Measurements from ENCODE around the gene SMARCD1. TPM values are rescaled to one million over a fixed set of nuclear protein-coding genes. Genes with fewer than 3 reads are reported as not detected.

Gene SMARCD1
- polyA plus RNA-seq, 10 donors, result 39.8 to 72.4 (median 55.1) TPM

DNA sequence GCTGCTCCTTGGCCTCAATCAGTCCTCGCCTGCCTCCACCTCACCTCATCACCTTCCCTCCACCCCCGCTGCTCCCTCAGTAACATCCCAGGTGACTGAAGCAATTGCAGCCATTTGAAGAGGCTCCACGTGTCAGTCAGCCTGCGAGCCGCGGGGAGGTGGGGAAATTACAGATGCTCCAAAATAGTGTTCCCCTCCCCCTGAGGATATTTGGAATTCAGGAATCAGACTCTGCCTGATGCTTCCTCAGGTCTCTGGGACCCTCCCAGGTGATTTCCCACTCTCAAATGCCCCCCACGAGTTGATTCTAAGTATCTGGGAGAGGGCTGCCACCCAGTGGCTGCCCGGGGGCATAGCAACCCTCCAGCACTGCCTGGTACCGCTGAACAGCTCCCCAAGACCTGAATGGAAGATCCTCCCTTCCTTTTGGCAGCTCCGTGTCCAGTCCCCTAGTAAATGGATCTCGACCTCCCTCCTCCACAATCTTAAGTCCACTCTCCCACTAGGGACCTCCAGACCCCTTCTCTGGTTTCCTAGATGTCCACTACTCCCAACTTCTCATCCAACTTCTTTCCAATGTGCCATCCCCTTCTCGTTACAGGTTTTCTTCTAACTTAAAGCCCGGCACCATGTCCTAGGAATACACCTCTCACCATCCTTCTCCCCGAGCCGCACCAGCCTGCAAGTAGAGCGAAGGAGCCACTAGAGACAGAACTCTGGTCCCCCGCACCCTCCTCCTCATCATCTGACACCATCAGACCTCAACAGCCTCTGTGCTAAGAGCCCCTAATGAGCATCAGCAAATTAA, 29.1 kb upstream of the SMARCD1 start:
- peak in 1 of 3 donors; percentile 75 for DNase-seq

DNA sequence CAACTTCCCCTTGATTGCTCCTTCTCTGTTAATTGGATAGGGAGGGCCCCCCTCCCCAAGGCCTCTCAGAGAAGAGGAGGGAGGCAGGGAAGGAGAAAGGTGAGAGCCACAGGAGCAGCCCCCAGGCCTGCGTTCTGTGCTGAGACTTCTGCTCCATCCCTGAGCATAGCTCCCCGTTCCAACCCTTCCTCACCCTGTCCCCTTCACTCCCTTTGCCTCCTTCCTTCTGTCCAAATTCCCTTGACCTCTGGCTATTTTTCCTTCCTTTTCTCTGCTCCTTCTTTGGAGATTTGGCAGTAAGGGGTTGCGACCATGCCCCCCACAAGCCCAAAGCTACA, 28.5 kb upstream of the SMARCD1 start:
- DNase-seq, result no peak

DNA sequence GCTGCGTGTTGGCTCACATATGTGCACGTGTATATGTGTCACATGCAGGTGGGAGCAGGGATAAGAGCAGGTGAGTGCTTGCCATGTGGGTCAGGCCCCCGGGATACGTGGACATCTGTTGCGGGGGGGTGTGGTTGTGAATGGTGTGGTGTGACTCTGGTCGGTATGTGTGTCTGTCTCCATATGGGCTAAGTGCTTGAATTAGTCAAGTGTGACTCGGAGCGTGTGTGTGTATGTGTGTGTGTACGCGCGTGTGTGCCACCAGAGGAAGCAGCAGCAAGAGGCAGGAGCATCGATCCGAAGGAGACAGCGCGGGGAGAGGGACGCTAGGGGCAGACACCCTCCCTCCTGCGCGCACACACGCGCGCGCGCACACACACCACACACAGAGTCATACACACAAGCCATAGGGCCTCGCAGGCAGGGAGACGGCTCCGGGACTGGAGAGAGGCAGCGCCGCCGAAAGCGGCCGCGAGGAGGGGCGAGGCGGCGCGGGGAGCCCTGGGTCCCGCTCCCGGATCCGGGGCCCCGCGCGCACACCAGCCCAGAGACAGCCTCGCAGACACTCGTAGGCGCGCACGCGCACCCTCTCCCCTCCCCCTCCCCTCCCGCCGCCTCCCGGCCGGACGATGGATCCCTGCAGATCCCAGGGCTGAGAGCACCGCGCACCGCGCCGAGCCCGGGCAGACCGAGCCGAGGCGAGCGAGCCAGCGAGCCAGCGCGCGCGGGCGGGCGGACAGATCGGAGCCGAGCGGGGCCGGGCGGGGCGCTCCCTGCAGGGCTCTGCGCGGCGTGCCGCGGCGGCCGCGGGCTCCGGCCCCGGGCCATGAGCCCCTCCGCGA, 27.9 kb upstream of the SMARCD1 start, which contains the start of gene ASIC1:
ASIC1 (plus strand) TSS at position 597 of the 842 bp plus-strand sequence. CDS start 1,171 bp downstream, outside the sequence.
- DNase-seq, result peak; percentile 61 to 92 (median 84)

DNA sequence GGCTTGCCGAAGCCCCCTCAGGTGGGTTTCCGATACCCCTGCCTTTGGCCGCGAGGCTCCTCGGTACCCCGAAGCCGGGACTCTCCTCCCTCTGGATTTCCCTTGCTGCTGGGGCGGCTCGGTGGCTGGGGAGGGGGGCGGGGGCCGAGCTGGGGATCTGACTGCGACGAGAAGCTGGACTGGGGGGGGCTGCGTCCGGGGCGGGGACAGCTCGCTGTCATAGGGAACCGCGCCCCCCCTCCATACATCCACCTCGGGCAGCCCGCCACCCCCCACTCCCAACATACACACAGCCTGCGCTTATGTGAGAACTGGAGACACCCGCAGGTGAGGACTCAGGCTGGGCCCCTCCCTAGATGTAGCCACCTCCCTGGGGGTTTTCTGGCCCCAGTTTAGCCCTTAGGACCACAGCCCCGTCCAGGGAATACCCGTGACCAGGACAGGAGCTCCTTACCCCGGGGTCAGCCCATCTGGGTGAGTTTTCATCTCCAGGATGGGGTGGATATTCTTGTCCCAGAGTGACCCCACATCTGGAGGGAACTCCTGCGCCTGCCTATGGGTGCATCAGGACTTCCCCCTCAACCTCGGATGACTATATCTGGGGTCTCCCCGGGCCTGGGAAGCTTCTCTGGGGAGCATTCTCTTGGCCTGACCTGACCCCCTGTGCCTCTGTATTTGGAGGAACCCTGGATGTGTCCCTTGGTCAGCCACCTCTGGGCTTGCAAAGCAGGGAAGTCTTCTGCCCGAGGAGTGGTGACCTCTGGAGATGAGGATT, 27.1 kb upstream of the SMARCD1 start:
- peak in 1 of 3 donors; percentile 40 for DNase-seq

DNA sequence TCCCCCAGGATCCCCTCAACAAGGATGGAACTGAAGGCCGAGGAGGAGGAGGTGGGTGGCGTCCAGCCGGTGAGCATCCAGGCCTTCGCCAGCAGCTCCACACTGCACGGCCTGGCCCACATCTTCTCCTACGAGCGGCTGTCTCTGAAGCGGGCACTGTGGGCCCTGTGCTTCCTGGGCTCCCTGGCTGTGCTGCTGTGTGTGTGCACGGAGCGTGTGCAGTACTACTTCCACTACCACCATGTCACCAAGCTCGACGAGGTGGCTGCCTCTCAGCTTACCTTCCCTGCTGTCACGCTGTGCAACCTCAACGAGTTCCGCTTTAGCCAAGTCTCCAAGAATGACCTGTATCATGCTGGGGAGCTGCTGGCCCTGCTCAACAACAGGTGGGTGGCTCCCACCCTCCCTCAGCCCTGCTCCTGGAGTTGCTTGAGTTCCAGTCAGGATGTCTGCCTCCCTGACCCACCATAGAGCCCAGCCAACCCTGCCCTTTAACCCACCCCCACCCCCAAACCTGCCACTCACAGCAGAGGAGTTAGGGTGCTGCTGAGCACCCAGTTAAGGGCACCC, 26.3 kb upstream of the SMARCD1 start:
- no peak for DNase-seq

DNA sequence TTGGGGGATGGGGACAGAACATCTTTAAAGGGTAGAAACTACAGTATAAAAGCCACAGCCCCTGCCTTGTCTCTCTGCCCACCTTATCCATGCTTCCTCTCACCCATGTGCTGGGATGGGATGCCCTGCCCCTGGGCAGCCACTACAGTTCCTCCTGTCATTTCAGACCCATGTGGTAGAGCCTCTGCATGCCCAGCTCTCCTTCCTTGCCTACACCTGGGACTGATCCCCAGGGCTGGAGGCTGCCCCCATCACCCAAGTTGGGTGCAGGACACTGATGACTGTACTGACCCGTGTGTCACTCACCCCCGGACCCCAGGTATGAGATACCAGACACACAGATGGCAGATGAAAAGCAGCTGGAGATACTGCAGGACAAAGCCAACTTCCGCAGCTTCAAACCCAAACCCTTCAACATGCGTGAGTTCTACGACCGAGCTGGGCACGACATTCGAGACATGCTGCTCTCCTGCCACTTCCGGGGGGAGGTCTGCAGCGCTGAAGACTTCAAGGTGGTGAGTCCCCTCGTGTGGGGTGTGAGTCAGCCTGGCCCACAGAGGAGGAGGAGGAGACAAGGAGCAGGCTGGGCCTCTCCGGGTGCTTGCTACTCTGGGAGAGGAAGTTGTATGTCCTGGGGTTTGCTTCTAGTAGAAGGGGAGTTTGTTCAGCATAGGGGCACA, 25.6 kb upstream of the SMARCD1 start:
- no peak for DNase-seq

DNA sequence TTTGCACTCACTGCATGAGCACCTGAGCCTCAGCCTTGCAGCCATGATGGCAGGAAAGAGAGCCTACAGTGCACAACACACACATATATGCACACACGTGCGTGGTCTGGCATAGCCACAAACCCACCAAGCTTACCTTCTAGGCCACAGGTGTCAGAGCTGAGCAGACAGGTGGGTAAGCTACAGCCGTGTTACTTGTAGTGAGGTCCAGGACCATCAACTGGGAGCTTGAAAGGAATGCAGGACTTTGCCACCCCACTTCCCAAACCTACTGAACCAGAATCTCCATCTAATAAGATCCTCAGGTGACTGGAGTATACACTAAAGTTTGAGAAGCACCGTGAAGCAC, 25.0 kb upstream of the SMARCD1 start:
- DNase-seq, result no peak

DNA sequence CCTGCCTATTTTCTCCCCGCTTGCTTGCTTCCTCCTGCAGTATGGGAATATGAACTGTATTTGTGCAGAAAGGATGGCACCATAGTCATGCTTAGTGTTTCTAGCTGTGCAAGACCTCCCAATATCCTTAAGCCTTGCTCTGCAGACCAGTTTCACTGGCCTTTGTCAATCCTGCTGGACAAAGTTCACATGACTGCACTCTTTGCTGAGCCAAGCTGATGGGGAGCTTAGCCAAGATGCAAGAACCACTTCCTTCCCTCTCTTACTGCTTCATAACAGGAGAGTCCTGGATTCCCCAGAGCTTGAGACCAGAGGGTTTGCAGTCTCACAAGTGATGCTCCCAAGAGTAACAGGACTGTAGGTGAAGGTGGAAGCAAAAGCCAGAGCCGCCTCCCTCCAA, 24.0 kb upstream of the SMARCD1 start:
- DNase-seq, result no peak

DNA sequence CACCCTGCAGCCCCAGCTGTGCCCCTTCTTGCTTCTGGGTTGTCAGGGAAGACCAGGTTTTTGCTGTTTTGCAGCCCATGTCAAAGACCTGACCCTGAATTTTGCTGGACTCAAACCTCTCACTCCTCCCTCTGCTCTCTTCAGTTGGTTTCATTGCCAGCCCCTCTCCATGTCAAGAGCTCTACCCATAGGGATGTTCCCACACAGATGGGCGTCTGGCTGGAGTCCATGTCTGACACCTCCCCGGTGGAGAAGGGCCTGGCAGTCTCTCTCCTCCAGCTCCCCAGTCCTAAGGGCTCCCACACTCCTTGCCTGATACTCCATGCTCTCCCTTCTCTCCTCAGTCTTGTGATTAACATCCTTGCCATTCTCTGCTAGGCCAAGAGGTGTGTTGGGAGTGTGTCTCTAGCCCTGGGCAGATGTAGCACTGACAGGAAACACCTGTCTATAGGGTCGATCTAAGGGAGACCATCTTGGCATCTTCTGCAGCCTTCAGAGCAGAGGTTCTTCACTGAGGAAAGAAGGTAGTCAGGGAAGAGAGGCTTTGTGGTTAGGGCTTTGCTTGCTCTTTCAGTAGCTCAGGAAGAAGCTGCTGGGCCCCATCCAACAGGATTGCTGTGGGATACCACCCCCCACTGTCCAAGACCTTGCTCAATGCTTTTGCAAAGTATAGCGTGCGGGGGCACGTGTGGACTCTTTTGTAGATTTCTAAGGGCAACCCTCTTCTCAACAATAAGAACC, 23.0 kb upstream of the SMARCD1 start:
- no peak for DNase-seq

DNA sequence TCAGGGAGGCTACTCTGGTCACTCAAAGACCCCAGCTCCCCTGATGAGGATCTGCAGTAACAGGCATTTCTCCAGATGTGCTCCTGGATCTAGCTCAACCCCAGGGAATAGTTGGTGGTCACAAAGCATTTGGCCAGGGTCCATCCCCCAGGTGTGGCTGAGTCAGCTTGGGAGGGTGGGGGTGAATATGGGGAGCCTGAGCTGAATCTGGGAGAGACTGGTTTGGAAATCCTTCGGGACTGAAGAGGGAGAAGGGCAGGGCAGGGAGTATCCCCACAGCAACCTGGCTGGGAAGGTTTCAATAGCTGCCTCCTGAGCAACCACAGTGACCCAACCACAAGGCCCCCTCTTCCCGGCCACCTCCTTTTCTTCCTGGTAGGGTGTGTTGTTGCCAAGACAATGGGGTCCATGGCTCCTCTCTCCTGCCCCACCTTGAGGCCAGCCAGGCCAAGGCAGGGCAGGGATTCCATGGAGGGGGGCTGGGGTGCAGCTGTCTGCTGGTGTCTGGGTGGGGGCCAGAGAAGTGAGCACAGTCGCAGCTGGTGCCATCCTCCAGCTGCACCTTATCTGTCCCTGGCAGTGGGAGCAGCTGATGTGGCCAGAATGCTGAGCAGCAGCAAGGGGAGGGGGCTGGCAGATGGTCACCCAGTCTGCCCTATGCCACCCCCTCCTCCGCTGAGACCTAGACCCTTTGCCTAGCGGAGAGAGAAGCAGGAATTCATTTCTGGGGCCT, 22.2 kb upstream of the SMARCD1 start:
- peak in 2 of 3 donors; percentile 36 to 69 for DNase-seq

DNA sequence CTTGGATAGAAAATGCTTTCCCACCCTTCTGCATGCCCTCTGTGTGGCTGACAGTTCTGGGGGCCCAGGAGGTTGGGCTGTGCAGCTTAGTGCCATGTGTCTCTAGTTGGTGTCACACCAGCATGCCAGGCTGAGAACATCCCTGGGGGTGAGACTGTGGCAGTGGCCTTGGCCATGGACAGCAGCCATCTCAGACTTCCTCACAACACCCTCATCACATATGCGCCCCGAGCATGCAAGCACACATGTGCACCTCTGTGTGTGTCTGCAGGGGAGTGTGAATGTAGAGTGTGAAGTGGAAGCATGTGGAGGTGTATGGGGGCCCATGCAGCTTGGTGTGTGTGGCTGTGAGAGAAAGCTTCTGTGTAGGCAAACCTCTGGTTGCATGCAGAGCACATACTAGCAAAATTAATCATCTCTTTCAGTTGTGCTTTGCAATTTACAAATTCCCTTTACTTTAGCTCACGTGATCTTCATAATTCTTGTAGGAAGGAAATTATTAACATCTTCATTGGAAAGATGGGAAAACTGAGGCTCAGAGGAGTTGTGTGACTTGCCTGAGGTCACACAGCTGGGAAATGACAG, 19.3 kb upstream of the SMARCD1 start:
- no peak for DNase-seq

DNA sequence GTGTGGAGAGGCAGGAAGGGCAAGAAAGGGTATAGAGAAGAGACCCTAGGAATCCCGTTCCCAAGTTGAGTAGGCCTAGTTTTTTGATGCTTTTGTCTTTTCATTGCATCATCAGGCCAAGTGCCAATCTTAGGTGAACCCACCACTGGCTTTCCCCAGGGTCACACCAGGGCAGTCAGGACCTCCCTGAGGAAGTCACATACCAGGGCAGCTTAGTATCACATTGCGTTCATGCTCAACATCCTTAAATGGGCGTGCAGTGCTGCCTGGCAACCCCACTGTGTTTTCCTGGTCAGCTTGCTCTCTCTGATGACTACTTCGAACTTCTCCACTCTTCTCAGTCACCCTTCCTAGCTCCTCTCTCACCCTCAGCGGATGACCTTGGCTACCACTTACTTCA, 18.7 kb upstream of the SMARCD1 start:
- DNase-seq, result peak in 1 of 3 donors; percentile 79

DNA sequence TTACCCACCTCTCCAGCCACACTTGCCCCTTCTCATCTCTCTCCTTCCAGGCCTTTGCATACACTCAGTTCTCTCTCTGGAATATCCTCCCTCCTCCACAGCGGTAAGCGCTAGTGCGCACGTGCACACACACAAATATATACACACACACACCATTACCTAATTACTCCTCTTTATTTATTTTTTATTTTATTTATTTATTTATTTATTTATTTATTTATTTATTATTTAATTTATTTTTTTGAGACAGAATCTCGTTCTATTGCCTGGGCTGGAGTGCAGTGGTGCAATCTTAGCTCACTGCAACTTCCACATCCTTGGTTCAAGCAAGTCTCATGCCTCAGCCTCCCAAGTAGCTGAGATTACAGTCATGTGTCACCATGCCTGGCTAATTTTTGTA, 16.1 kb upstream of the SMARCD1 start:
- DNase-seq, result no peak

DNA sequence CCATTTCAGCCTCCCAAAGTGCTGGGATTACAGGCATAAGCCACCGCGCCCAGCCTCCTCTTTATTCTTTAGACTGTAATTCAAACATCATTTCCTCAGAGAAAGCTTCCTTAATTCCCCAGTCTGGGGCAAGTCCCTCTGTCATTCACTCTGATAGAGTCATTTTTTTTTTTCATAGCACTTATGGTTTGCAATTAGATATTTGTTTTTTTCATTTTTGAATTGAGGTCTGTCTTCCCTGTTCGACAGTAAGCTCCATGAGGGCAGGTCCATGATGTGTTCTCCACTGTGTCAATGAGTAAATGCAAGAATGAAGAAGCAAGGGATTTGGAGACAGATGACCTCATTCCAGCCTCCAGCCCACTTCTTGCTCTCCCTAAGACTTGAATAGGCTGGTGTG, 15.6 kb upstream of the SMARCD1 start:
- no peak for DNase-seq

DNA sequence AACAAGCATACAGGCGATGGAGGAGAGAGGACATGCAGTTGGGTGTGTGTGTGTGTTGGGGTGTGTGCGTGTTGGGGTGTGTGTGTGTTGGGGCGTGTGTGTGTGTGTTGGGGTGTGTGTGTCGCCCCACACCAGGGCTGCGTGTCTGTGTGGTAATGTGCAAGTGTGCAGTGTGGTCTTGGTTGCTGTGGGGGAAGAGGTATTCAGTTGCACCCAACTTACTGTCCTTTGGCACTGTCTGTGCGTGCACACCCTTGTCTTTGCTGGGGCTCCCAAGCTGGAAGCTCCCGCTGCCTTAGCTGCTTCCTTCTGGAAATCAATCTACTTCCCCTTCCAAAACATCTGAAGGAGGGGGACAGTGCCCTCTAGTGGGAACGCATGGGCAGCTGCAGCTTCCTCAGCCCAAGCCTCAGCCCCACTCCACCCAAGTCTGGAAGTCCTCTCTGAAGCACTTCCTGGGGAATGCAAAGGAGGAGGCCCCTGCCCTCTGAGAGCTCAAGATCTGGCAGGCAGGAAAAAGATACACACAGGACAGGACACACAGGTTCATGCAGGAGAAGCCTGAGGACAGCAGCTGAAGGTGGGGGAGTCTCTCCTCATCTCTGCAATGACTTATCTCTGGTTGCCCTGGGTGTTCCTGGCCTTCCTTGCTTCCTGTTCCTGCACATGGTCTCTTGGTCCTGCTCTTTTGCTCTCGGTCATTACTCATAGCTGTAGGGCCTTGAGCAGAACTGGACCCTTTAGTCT, 14.7 kb upstream of the SMARCD1 start:
- DNase-seq, result peak; percentile 84 to 94 (median 92)

DNA sequence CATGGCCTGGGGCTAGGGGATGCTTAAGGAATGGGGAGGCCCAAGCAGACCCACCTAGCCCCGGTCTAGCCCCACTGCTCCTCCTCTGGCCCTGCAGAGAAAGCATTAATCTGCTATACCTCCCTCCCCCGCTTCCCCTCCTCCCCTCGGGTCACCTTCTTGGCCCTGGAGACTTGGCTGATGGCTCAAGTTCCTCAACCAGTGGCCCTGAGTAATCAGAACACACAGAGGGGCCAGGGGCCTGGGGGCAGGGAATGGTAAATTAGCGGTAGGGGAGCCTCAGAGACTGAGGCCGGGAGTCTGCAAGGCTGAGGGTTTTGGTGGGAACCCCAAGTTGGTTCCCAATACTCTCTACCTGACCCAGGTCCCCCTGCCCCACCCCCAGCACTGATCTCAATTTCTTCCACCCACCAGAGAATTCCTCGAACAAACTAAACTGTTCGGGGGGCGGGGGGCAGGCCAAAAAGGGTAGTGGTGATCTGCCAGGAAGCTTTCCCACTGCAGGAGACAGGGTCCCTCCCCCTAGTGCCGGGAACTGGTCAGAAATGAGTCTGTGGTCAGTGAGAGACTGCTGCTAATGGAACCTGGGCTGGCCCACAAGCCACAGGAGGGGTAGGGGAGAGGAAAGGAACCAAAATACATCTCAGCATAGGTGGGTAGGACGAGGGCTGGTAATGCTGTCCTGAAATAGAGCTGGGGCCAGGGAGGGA, 12.8 kb upstream of the SMARCD1 start:
- DNase-seq, result no peak

DNA sequence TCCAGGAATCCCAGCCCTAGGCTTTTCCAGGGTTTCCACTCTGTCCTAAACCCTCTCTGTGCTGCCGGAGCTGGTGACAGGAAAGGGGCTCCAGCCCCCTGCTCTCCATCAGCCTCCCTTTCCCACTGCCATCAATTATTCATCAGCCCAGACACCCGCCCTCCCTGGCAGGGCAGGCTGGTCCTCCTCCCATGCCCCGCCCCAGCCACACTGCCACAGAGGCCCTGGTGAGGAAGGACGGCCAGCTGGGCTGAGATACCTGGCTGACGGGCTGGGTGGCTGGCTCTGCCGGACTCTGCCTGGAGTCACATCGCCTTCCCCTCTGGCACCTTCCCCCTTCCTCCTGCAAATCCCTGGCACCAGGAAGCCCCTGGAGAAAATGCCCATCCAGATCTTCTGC, 11.9 kb upstream of the SMARCD1 start:
- no peak for DNase-seq

DNA sequence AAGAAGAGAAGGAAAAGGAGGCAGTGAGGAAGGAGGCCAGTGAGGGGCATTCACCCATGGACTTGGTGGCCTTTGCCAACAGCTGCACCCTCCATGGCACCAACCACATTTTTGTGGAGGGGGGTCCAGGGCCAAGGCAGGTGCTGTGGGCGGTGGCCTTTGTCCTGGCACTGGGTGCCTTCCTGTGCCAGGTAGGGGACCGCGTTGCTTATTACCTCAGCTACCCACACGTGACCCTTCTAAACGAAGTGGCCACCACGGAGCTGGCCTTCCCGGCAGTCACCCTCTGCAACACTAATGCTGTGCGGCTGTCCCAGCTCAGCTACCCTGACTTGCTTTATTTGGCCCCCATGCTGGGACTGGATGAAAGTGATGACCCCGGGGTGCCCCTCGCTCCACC, 11.4 kb upstream of the SMARCD1 start:
- no peak for DNase-seq

Data from muscle of back (tissue), 11 donors.